Adrenal gland (tissue), 5 donors: ENCODE data around the gene XIRP2.

Source experiments
- CTCF ChIP-seq, 6 experiments: fragments of 450-650 bp in 4 of 6; fragments of 200-600 bp in 2 of 6; sonication (generic) in 1 of 6; IDR thresholded peaks; 1 replicate in 5 of 6; 2 replicates in 1 of 6; pipeline versions ENCODE4 v1.5.1 to v1.8.0; 2016 to 2021; ENCODE audit warnings: antibody characterized with exemption in 6 of 6, mild to moderate bottlenecking in 2 of 6, moderate library complexity in 1 of 6
- POLR2A ChIP-seq, 2 donors: fragments of 450-650 bp; IDR thresholded peaks; one replicate each; pipeline ENCODE4 v1.6.1; 2017; ENCODE audit warnings: antibody characterized with exemption in 2 of 2, mild to moderate bottlenecking in 2 of 2, moderate library complexity in 1 of 2
- donor health status: DM: no; HTN: no; CAD: no.

- TF ChIP-seq CTCF (IDR thresholded peaks at IDR 0.05), result no peak
- TF ChIP-seq POLR2A (IDR thresholded peaks at IDR 0.05), result no peak
Observed at GRCh38 chr2:167275046-167275445, 386.8 kb downstream of the XIRP2 start.
